Activated CD4-positive, alpha-beta T cell treated with anti-CD3 and anti-CD28 coated beads for 36 hours (primary cell): ENCODE results near the gene ADSS1. TPM values are rescaled to one million over a fixed set of nuclear protein-coding genes. Genes with fewer than 3 reads are reported as not detected.

ENCODE experiments used
- ATAC-seq: fragments of 200-7000 bp; cut with Tn5 transposase; one replicate; pipeline ENCODE4 v1.10.0; 2021; ENCODE audit warnings: mild to moderate bottlenecking, moderate library complexity
- CTCF ChIA-PET: fragments of 350-600 bp; sonication (Branson Sonifier 250); formaldehyde crosslinking; loops from one replicate; lab custom pipeline; 2021; ENCODE audit warnings: antibody characterized with exemption; lab: Charles Lee
- POLR2A ChIA-PET: fragments of 350-600 bp; sonication (Branson Sonifier 250); formaldehyde crosslinking; loops from one replicate; lab custom pipeline; 2021; ENCODE audit warnings: antibody characterized with exemption, inconsistent platforms; lab: Charles Lee
- DNase-seq: peaks from one replicate; pipeline ENCODE4 v3.0.0-alpha.2; 2020
- H3K27ac Mint-ChIP-seq: one replicate; pipeline ENCODE4 v1.8.0; 2021; ENCODE audit warnings: mixed read lengths
- H3K27me3 Mint-ChIP-seq: one replicate; pipeline ENCODE4 v1.8.0; 2021; ENCODE audit warnings: mixed read lengths
- H3K36me3 Mint-ChIP-seq: one replicate; pipeline ENCODE4 v1.8.0; 2021; ENCODE audit warnings: low read depth, mixed read lengths
- H3K4me1 Mint-ChIP-seq: one replicate; pipeline ENCODE4 v1.8.0; 2021; ENCODE audit warnings: mixed read lengths
- H3K4me3 Mint-ChIP-seq: one replicate; pipeline ENCODE4 v1.8.0; 2021; ENCODE audit warnings: mild to moderate bottlenecking, moderate library complexity, mixed read lengths
- H3K9me3 Mint-ChIP-seq: one replicate; pipeline ENCODE4 v1.8.0; 2021; ENCODE audit warnings: low read depth, mixed read lengths
- intact Hi-C, 2 experiments: fragments of 100-400 bp; cut with DNase I in 1 of 2; cut with micrococcal nuclease in 1 of 2; formaldehyde crosslinking; loops; one replicate each; pipeline versions ENCODE4 v1.14.2 to v1.15.1; 2022 to 2024; cut with DNase I, micrococcal nuclease
- total RNA-seq, 2 experiments: library from RNA; stranded (reverse); gene quantifications; one replicate each; pipeline ENCODE4 v1.2.3, GENCODE V29; 2021

ADSS1 gene
- total RNA-seq, 2 experiments from 2014 or later = 2.2 to 3.2 TPM

DNA sequence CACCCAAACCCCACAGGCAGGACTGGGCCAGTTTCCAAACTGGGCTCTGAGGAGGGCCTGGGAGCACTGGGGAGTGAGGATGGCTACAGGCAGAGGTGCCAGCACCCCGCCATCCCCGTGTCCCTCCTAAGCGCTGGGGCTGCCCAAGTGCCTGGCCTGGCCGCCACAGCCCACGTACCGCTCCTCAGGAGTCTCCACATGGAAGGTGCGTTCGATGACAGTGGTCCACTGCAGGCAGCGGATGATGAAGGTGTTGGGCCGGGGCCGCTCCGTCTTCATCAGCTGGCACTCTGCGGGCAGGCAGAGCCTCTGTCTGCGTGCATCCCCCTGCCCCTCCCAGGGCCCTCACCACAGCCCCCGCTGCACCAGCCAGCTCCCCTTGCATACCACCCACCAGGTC lies 52.5 kb downstream of the ADSS1 start:
- no peak for DNase-seq
- intact Hi-C loops = loop anchor here in 1 of 2 experiments (2.0 kb wide), 1 partner anchor 18 kb away; the partner anchor contains the start of gene AKT1
- POLR2A ChIA-PET = no interaction called here
- Mint-ChIP-seq H3K4me1 (no peaks in the 10 kb centered on the region), H3K36me3 (peaks cover 27% of the 10 kb centered on the region), H3K27ac (no peak overlapping the region), H3K27me3 (no peaks in the 10 kb centered on the region), H3K4me3 (no peak overlapping the region), H3K9me3 (no peaks in the 10 kb centered on the region)
- CTCF ChIA-PET = no interaction called here
- no peak for ATAC-seq

DNA sequence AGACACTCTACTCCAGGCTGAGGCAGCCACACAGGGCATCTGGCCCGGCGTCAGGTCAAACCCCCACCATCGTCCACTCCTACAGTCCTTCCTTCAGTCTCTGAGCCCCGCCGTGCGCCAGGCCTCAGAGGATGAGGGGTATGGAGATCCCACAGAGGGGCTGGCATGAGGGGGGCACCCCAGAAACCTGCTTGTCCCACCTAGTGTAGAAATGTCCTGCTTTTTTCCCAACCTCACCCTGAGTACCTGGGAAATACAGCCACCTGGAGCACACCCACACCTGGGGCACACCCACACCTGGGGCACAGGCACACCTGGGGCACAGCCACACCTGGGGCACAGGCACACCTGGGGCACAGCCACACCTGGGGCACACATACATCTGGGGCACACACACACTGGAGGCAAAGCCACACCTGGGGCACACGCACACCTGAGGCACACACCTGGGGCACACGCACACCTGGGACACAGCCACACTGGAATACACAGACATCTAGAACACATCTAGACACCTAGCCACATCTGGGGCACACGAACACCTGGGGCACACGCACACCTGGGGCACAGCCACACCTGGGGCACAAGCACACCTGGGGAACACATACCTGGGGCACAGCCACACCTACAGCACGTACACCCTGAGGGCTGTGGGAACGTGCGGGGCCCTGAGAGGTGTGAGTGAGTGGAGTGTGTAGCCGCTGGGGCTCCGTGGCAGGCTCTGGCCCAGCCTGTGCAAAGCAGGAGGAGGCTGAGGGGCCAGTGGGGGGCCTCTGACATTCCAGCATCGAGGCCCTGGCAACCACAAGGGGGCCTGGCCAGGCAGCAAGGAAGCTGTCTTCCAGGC lies 53.2 kb downstream of the ADSS1 start:
- POLR2A ChIA-PET = no interaction called here
- CTCF ChIA-PET = no interaction called here
- Mint-ChIP-seq H3K27me3 (no peaks in the 10 kb centered on the region), H3K36me3 (peaks cover 20% of the 10 kb centered on the region), H3K9me3 (no peaks in the 10 kb centered on the region), H3K27ac (no peak overlapping the region), H3K4me3 (no peak overlapping the region), H3K4me1 (no peaks in the 10 kb centered on the region)
- DNase-seq (no peak), ATAC-seq (no peak)
- intact Hi-C loops = loop anchor here in 1 of 2 experiments (2.0 kb wide), 1 partner anchor 18 kb away; the partner anchor contains the start of gene AKT1

DNA sequence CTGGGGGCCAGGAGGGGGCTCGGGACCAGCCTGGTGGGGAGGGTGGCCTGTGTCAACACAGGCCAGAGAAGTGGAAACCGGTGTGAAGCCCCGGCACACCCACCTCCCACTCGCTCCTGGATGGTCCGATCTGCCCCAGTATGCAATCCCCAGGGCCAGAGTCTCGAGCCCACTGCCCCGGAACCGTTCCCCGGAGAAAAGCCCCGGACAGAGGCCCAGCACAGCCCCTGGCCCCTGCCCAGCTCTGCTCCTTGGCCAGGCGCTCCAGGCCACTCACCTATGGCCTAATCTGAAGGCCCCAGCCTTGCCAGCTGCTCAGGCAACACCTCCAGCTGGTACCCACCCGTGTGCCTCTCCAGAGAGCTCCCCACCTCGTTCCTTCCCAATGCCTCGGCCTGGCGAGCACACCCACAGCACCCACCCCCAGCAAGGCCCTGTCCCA lies 53.8 kb downstream of the ADSS1 start:
- H3K4me3 Mint-ChIP-seq = no peak overlapping the region
- intact Hi-C loops = loop anchor here in 1 of 2 experiments (2.0 kb wide), 1 partner anchor 17 kb away; the partner anchor contains the start of gene AKT1
- CTCF ChIA-PET = no interaction called here
- POLR2A ChIA-PET = no interaction called here
- H3K9me3 Mint-ChIP-seq = no peaks in the 10 kb centered on the region
- no peak overlapping the region for H3K27ac Mint-ChIP-seq
- DNase-seq (no peak), ATAC-seq (no peak)
- no peaks in the 10 kb centered on the region for H3K27me3 Mint-ChIP-seq
- no peaks in the 10 kb centered on the region for H3K4me1 Mint-ChIP-seq
- H3K36me3 Mint-ChIP-seq = peaks cover 15% of the 10 kb centered on the region

- H3K36me3 Mint-ChIP-seq = peaks cover 11% of the 10 kb centered on the region
- no peaks in the 10 kb centered on the region for H3K9me3 Mint-ChIP-seq
- intact Hi-C loops = no loop called here
- no peaks in the 10 kb centered on the region for H3K4me1 Mint-ChIP-seq
- DNase-seq (no peak), ATAC-seq (no peak)
- CTCF ChIA-PET = interaction anchor here (0.7 kb wide), 1 partner anchor 855 kb away, joined by 3 read pairs; no protein-coding TSS in a partner anchor
- H3K27me3 Mint-ChIP-seq = no peaks in the 10 kb centered on the region
- no peak overlapping the region for H3K27ac Mint-ChIP-seq
- POLR2A ChIA-PET = no interaction called here
- no peak overlapping the region for H3K4me3 Mint-ChIP-seq
These were observed 54.8 kb downstream of the ADSS1 start for GRCh38 chr14:104778694-104779331.

DNA sequence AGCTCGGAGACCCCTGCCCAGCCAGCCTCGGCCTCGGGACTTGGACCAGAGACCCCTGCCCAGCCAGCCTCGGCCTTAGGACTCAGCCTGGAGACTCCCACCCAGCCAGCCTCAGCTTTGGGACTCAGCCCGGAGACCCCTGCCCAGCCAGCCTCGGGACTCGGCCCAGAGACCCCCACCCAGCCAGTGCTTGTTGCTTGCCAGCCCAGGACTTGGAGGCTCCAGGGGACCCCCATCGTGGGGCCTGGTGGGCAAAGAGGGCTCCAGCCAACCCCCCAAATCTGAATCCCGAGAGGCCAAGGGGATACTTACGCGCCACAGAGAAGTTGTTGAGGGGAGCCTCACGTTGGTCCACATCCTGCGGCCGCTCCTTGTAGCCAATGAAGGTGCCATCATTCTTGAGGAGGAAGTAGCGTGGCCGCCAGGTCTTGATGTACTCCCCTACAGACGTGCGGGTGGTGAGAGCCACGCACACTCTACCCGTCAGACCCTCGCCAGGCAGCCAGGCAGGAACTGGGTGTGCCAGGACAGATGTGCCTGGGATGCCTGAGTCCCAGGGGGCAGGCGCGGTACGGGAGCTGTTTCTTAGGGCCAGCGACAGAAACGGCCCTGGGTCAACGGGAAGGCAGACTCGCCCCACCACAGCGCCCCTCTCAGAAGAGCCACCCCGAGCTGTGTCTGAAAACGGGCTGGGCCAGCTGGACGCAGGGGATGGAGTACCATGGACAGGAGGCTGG lies 55.9 kb downstream of the ADSS1 start:
- Mint-ChIP-seq H3K36me3 (peaks cover 9% of the 10 kb centered on the region), H3K4me3 (no peak overlapping the region), H3K9me3 (no peaks in the 10 kb centered on the region), H3K27ac (no peak overlapping the region), H3K27me3 (no peaks in the 10 kb centered on the region), H3K4me1 (no peaks in the 10 kb centered on the region)
- ChIA-PET POLR2A (no interaction called here), CTCF (interaction anchor here (0.7 kb wide), 1 partner anchor 32 kb away, joined by 3 read pairs; no protein-coding TSS in a partner anchor)
- intact Hi-C loops = no loop called here
- no peak for ATAC-seq
- no peak for DNase-seq

GRCh38 chr14:104780513-104781030 lies 56.5 kb downstream of the ADSS1 start:
- Mint-ChIP-seq H3K9me3 (no peaks in the 10 kb centered on the region), H3K36me3 (peaks cover 9% of the 10 kb centered on the region), H3K27ac (no peak overlapping the region), H3K4me3 (no peak overlapping the region), H3K4me1 (no peaks in the 10 kb centered on the region), H3K27me3 (no peaks in the 10 kb centered on the region)
- no peak for ATAC-seq
- no peak for DNase-seq
- CTCF ChIA-PET = interaction anchor here (0.7 kb wide), 1 partner anchor 32 kb away, joined by 3 read pairs; no protein-coding TSS in a partner anchor
- POLR2A ChIA-PET = no interaction called here
- intact Hi-C loops = no loop called here

GRCh38 chr14:104781271-104782077 lies 57.4 kb downstream of the ADSS1 start:
- H3K27ac Mint-ChIP-seq = no peak overlapping the region
- POLR2A ChIA-PET = no interaction called here
- intact Hi-C loops = no loop called here
- peaks cover 4% of the 10 kb centered on the region for H3K36me3 Mint-ChIP-seq
- DNase-seq = no peak
- H3K9me3 Mint-ChIP-seq = no peaks in the 10 kb centered on the region
- no peaks in the 10 kb centered on the region for H3K27me3 Mint-ChIP-seq
- ATAC-seq = no peak
- H3K4me1 Mint-ChIP-seq = peaks cover 5% of the 10 kb centered on the region
- no peak overlapping the region for H3K4me3 Mint-ChIP-seq
- CTCF ChIA-PET = interaction anchor here (0.6 kb wide), 1 partner anchor 283 kb away, joined by 3 read pairs; no protein-coding TSS in a partner anchor

DNA sequence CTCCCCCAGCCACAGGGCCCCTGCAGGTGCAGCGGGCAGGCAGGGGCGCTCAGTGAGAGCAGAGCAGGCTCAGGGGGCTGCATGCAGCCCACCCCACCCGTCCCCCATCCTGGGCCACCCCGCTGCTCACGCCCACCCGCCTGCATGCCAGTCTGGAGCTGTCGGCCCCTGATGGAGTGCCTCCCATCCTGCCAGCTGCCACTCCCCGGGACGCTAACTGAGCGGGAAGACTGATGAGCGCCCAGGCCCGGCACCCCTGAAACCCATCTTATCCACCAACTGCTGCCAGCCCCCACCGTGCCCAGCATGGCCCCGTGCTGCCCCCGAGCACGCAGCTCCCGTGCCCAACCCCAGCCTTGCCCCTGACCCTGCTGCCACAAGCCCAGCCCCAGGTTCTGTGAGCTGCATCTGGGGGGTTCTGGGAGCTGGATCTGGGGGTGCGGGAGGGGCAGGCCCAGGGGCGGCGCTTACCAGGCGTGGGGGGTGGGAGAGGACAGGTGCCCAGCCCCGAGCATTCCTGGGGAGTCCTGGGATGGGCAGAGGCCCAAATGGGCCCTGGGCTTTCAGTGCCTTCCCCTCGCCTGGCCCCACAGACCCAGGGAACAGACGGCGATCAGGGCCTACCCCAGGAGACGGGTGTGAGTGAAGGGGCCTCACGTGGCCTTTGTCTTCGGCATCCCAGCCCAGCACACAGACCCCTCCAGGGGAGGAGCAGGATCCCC lies 58.2 kb downstream of the ADSS1 start:
- Mint-ChIP-seq H3K9me3 (no peaks in the 10 kb centered on the region), H3K36me3 (peaks cover under 1% of the 10 kb centered on the region), H3K4me3 (no peak overlapping the region), H3K27ac (no peak overlapping the region), H3K27me3 (no peaks in the 10 kb centered on the region), H3K4me1 (peaks cover 10% of the 10 kb centered on the region)
- POLR2A ChIA-PET = no interaction called here
- CTCF ChIA-PET = no interaction called here
- ATAC-seq = no peak
- intact Hi-C loops = no loop called here
- DNase-seq = no peak

DNA sequence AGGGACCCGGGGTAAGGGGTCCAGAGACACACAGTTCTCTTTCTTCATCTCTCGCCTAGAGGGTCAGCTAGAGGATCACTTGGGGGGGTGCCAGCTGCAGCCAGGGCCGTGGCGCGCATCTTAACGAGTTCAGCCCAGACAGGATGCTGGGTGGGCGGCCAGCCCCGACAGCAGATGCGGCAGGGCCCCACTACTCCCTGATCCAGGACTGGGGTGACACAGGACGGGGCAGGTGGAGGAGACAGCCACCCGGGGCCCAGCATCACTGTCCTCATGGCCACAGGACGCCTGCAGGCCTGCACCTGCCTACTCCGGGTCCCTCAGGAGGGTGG lies 58.7 kb downstream of the ADSS1 start:
- Mint-ChIP-seq H3K4me1 (peaks cover 10% of the 10 kb centered on the region), H3K27ac (no peak overlapping the region), H3K27me3 (no peaks in the 10 kb centered on the region), H3K4me3 (no peak overlapping the region), H3K9me3 (no peaks in the 10 kb centered on the region), H3K36me3 (no peaks in the 10 kb centered on the region)
- ChIA-PET POLR2A (no interaction called here), CTCF (no interaction called here)
- ATAC-seq (no peak), DNase-seq (no peak)
- intact Hi-C loops = no loop called here

DNA sequence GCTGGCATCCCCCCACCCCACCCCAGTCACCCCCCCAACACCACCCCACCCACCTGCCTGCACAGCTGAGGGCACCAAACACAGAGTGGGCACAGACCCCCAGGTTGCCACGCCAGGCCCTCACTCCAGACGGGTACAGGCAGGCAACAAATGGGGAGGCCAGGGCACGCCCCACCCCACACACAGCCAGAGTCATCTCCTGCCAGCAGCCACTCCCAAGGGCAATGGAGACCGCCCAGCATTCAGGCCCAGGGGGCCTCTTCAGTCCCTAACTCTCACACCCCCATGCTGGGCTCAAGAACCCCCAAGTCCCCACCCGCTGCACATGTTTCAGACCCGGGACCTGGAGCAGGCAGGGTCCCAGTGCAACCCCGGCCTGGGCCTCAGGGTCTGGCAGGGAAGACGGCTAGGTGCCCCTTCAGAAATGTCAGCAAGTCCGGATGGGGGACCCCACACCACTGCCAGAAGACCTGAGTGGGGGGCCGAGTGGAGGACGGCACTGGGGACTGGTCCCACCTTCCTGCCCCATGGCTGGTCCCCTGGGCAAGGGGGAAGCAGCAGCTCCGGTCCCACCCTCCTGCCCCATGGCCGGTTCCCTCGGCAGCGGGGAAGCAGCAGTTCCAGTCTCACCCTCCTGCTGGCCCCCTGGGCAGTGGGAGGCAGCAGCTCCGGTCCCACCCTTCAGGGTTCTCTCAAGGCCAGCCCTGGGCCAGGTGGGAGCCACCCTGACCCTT lies 59.6 kb downstream of the ADSS1 start:
- Mint-ChIP-seq H3K36me3 (no peaks in the 10 kb centered on the region), H3K4me1 (peaks cover 10% of the 10 kb centered on the region), H3K27ac (no peak overlapping the region), H3K9me3 (no peaks in the 10 kb centered on the region), H3K4me3 (no peak overlapping the region), H3K27me3 (no peaks in the 10 kb centered on the region)
- ChIA-PET CTCF (no interaction called here), POLR2A (no interaction called here)
- ATAC-seq (no peak), DNase-seq (no peak)
- intact Hi-C loops = no loop called here
